Large intestine (tissue), 3 donors: ENCODE results near the gene BTBD2. TPM values are rescaled to one million over a fixed set of nuclear protein-coding genes. Genes with fewer than 3 reads are reported as not detected.

Experiments used
- DNase-seq, 2 donors: peaks; one replicate each; pipeline versions ENCODE4 v3.0.0 to v3.0.0-alpha.2; 2013
- H3K27ac ChIP-seq: one replicate; pipeline ENCODE4 v1.5.1; 2013; ENCODE audit warnings: low read length
- H3K27me3 ChIP-seq: 2 replicates; pipeline ENCODE4 v1.6.1; 2013; ENCODE audit warnings: low read length; ENCODE audit not compliant: control insufficient read depth, insufficient read depth
- H3K36me3 ChIP-seq: 2 replicates; pipeline ENCODE4 v1.6.1; 2013; ENCODE audit warnings: low read length; ENCODE audit not compliant: control insufficient read depth, insufficient read depth
- H3K4me1 ChIP-seq: one replicate; pipeline ENCODE4 v1.6.1; 2013; ENCODE audit warnings: low read length; ENCODE audit not compliant: control insufficient read depth, insufficient read depth
- H3K4me3 ChIP-seq: one replicate; pipeline ENCODE4 v1.5.1; 2013; ENCODE audit warnings: low read length
- H3K9me3 ChIP-seq: one replicate; pipeline ENCODE4 v1.6.1; 2013; ENCODE audit warnings: mild to moderate bottlenecking, low read depth, low read length, moderate library complexity; ENCODE audit not compliant: control insufficient read depth
- WGBS: methylation state at CpG from one replicate; pipeline ENCODE4 v1.1.5; 2013; ENCODE audit warnings: low lambda C conversion rate; ENCODE audit not compliant: insufficient coverage; 5-methylcytosine and 5-hydroxymethylcytosine counted together
- polyA plus RNA-seq: library from polyadenylated mRNA; unstranded; fragments of 120-200 nt; gene quantifications from one replicate; pipeline ENCODE4 v1.2.1, GENCODE V29; 2013

Gene BTBD2
- polyA plus RNA-seq, 1 donor = 96.7 TPM

DNA sequence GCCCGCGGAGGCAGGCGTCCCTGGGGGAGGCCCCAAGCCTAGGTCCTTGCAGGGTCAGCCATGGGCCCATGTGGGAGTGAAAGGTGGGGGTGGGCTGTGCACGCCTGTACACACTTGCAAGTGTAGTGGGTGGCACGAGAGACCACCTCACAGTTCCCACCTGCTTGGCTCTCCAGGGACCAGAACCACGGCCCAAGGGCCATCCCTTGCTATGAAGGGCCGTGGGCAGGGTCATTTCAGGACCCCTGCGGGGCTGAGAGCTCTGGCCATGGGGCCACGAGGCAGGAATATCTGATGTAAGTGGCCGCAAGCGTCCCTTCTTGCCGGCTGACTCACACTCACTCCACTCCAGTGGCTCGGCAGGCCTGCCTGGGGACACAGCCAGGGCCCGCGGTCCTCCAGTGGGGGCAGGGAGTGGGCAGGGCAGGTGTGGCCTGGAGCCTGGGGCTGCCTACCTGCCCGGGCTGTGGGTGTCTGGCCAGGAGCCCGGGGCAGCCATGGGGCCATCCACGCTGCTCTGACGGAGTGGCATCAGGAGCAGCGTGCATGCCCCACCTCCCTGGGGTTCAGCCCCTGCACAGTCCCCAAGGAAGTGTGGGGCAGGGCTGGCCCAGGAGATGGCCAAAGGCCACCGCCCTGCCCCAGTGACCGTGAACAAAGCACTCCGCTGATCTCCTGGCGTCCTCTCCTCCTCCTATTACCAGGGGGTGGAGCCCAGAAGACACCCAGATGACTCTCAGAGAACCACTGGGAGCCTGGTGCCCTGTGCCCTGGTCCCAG is 44.1 kb upstream of the BTBD2 start:
- Histone ChIP-seq H3K36me3 (no peaks in the 10 kb centered on the region), H3K27ac (peak overlapping the region; percentile 96), H3K4me1 (peaks cover 51% of the 10 kb centered on the region), H3K27me3 (no peaks in the 10 kb centered on the region), H3K4me3 (peak overlapping the region; percentile 37), H3K9me3 (peaks cover under 1% of the 10 kb centered on the region)
- no CpG with 5 or more reads among the region's 24 CpGs for WGBS
- peak; percentile 92 to 95 for DNase-seq

DNA sequence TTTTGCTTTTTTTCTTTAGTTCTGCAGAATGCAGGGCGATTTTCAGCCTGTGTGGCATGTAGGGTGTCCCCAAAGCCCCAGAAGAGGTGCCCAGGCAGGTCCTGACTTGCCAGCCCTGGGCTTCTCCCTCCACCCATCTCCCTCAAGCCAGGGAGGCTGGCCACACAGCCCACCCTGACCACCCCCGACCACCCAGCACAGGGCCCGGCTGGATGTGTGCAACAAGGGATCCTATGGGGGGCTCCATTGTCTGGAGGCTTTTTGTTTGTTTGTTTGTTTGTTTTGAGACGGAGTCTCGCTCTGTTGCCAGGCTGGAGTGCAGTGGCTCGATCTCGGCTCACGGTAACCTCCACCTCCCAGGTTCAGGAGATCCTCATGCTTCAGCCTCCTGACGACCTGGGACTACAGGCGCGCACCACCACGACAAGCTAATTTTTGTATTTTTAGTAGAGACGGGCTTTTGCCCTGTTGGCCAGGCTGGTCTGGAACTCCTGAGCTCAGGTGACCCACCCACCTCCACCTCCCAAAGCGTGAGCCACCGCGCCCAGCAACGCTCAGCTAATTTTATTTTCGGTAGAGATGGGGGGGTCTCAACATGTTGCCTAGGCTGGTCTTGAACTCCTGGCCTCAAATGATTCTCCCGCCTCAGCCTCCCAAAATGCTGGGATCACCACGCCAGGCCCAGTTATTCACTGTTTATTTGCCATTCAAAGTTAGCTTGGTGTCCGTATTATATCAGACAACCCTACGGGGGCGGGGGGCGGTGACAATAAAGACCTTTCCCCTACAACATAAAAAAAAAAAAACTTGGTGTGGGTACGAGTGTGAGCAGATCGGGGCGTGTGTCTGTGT is 43.3 kb upstream of the BTBD2 start:
- WGBS = 100% methylated on average over 1 of the region's 27 CpGs
- H3K9me3 ChIP-seq = no peaks in the 10 kb centered on the region
- peak overlapping the region; percentile 37 for H3K4me3 ChIP-seq
- H3K4me1 ChIP-seq = peaks cover 50% of the 10 kb centered on the region
- no peak for DNase-seq
- peak overlapping the region; percentile 96 for H3K27ac ChIP-seq
- no peaks in the 10 kb centered on the region for H3K27me3 ChIP-seq
- H3K36me3 ChIP-seq = no peaks in the 10 kb centered on the region

DNA sequence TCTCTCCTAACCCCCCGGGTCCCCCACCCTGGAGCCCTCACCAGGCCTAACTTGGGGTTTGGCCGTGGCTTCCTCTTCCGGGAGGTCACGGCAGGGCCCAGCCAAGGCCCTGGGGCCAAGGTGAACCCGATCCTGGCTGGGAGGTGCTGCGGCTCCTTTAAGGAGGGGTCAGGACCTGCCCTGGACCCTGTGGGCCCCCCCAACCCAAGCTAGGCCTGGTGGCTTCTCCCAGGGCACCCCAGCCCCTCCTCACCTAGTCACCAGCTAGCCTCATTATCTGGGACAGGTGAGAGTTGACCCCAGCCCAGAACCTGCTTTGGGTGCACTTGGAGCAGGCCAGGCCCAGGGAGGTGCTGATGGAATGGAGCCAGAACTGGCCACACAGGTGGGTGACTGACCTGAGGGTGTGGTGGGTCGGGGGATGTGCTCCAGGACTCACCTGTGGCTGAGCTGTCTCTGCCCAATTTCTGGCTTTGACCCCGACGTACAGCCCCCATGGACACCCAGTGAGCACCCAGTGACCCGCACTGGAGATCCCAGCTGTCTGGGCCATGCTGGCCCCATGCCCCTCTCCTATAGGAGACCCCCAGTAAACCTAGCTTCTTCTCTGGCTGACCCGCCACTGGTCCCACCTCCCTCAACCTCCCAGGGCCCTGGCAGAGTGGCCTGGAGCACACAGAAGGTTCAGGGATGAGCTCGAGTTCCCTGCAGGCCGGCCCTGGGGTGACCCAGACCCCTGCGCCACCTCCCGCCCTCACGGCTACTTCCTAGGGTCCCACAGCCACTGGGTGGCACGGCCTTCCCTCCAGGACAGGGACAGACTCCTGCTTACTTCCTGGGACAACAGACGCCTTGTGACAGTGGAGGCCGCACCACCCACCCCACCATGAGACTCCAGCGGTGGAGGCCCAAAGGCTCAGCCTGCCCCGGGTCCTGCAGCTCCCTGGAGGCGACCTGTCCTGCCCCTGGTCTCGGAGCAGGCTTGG is 42.3 kb upstream of the BTBD2 start:
- H3K9me3 ChIP-seq = no peaks in the 10 kb centered on the region
- H3K36me3 ChIP-seq = no peaks in the 10 kb centered on the region
- DNase-seq = no peak
- WGBS = no CpG with 5 or more reads among the region's 23 CpGs
- H3K4me1 ChIP-seq = peaks cover 49% of the 10 kb centered on the region
- H3K27me3 ChIP-seq = no peaks in the 10 kb centered on the region
- H3K4me3 ChIP-seq = no peak overlapping the region
- no peak overlapping the region for H3K27ac ChIP-seq

DNA sequence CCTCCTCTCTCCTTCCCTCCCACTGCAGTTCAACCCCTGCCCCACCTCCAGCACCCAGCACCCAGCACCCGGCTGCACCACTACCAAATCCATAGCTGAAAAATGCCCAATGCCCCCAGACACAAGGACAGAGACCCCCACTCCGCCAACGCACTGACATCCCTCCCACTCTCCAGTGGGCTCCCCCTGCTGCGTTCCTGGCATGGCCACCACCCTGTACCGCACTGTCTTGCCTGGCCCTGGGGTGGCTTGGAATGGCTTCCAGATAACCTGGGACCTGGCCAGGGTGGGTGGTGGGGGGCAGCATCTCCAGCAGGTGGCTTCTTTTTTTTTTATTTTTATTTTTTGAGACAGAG is 41.3 kb upstream of the BTBD2 start:
- Histone ChIP-seq H3K4me1 (peaks cover 41% of the 10 kb centered on the region), H3K36me3 (no peaks in the 10 kb centered on the region), H3K4me3 (no peak overlapping the region), H3K27me3 (no peaks in the 10 kb centered on the region), H3K9me3 (no peaks in the 10 kb centered on the region), H3K27ac (peak overlapping the region; percentile 12)
- no CpG with 5 or more reads among the region's 5 CpGs for whole genome bisulfite sequencing
- DNase-seq = no peak

DNA sequence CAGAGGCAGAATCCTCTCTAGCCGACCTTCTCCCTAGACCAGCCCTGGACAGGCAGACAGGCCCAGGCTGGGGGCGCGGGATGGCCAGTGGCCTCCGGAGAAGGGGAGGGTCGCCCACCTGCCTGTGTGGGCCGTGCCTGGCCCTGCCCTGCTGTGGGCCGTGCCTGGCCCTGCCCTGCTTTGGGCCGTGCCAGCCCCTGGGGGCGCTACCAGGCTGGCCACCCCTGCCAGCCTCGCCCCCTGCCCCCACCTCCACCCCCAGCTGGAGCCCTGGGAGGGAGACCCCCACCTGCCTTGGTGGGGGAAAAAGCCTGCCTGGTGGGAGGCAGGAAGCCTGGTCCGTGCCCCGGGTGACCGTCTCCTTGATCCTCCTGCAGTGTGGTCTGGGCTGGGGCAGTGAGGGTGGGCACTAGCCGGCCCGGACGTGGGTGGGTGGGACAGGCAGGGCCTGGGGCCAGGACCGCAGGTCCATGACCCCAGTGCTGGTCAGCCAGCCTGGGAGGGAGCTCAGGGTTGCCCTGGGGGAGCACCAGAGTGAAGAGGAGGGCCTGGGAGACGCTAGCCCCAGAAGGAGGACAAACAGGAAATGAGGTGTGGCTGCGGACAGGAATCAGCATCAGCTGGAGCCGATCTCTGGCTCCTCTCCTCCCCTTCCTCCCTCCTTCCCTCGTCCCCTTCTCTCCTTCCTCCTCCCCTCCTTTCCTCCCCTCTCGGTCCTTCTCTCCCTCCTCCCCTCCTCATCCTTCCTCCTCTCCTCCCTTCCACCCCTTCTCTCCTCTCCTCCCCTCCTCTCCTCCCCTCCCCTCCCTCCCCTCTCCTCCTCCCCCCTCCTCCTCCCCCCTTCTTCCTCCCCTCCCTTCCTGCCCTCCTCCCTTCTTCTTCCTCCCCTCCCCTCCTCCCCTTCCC is 40.7 kb upstream of the BTBD2 start:
- peak overlapping the region; percentile 54 for H3K27ac ChIP-seq
- WGBS = no CpG with 5 or more reads among the region's 22 CpGs
- no peaks in the 10 kb centered on the region for H3K9me3 ChIP-seq
- H3K27me3 ChIP-seq = no peaks in the 10 kb centered on the region
- H3K36me3 ChIP-seq = no peaks in the 10 kb centered on the region
- peaks cover 45% of the 10 kb centered on the region for H3K4me1 ChIP-seq
- DNase-seq = peak; percentile 54 to 69
- H3K4me3 ChIP-seq = no peak overlapping the region

DNA sequence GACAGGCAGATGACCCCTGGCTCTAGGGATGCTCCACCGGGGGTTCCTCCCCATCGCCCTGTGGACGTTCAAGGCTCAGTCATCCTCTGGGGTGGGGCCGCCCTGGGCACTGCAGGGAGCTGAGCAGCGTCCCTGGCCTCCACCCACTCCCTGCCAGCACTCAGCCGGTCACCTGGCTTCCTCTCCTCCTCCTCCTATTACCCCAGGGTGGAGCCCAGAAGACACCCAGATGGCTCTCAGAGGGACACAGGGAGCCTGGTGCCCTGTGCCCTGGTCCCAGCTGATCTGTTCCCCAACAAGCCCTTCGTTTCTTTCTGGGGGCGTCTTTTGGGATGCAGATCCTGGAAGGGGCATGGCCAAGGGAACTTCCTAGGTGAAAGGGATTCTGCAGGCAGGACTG is 39.2 kb upstream of the BTBD2 start:
- no CpG with 5 or more reads among the region's 8 CpGs for WGBS

DNA sequence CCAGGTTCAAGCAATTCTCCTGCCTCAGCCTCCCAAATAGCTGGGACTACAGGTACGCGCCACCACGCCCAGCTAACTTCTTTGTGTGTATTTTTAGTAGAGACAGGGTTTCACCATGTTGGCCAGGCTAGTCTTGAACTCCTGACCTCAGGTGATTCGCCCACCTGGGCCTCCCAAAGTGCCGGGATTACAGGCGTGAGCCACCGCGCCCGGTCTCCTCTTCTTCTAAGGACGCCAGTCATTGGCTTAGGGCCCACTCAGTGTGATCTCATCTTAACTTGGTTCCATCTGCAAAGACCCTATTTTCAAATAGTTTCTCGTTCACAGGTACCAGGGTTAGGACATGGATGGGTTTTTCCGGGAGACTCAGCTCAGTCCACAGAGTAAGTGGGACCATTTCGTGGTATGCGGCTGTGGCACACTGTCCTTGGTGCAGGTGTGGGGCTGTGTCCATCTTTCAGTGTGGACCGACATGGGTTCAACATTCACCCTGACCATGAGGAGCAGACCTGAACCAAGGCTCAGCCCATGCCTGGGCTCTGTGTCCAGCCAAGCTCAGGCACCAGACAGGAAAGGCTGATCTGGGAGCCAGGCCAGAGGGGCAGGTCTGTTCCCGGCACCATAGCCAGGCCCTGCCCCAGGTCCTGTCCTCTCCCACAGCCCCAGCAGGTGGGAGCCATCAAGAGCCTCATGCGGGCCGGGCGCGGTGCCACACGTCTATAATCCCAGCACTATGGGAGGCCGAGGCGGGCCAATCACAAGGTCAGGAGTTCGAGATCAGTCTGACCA is 38.3 kb upstream of the BTBD2 start:
- H3K4me3 ChIP-seq = no peak overlapping the region
- peaks cover 5% of the 10 kb centered on the region for H3K36me3 ChIP-seq
- no peaks in the 10 kb centered on the region for H3K27me3 ChIP-seq
- WGBS = no CpG with 5 or more reads among the region's 24 CpGs
- H3K9me3 ChIP-seq = no peaks in the 10 kb centered on the region
- no peak overlapping the region for H3K27ac ChIP-seq
- DNase-seq = no peak
- peaks cover 35% of the 10 kb centered on the region for H3K4me1 ChIP-seq

More for the DNA sequence above, 39.2 kb upstream of the BTBD2 start:
- no peak overlapping the region for H3K4me3 ChIP-seq
- no peak overlapping the region for H3K27ac ChIP-seq
- no peaks in the 10 kb centered on the region for H3K27me3 ChIP-seq
- no peaks in the 10 kb centered on the region for H3K36me3 ChIP-seq
- no peak for DNase-seq
- peaks cover 35% of the 10 kb centered on the region for H3K4me1 ChIP-seq
- H3K9me3 ChIP-seq = no peaks in the 10 kb centered on the region

DNA sequence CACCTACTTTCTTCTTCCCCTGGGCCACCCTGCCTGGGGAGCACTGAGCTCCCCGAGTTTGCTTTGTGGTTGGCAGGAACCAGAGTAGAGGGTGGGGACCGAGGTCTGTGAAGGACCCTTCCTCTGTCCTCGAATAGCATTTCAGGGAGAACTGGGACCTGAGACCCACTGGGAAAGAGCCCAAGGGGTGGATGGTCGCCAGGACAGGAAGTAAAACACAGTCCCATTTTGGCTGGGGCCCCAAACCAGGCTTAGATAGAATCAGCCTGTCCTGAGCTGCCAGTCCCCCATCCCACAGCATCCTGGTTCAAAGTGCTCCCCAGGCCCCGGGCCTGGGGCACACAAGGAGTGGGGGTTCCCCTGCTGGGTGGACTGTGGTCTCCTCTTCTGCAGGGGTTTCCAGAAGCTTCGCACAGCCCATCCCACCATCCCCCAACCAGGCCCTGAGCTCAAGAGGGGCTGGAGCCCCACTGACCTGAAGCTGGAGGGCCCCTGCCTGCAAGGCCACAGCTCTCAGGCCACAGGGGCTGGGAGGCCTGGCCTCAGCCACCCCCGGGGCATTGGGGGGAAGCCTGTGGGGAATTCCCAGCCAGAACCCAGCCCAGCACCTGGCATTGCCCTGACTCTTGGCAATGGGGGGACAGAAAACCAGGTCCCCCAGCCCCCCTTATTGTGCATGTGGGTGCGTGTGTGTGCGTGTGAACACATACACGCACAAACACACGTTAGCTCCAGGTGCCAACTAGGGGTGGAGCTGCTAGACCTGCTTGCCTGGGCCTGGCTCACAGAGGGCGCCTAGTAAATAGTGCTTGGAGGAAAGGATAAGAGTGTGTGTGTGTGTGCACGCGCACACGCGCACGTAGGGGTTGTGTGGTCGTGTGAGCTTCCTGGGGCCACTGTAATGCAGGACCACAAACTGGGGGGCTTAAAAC is 36.5 kb upstream of the BTBD2 start:
- no CpG with 5 or more reads among the region's 18 CpGs for WGBS
- peak overlapping the region; percentile 64 for H3K27ac ChIP-seq
- peaks cover 50% of the 10 kb centered on the region for H3K4me1 ChIP-seq
- peak overlapping the region; percentile 46 for H3K4me3 ChIP-seq
- H3K27me3 ChIP-seq = no peaks in the 10 kb centered on the region
- DNase-seq = peak in 1 of 2 donors; percentile 37
- no peaks in the 10 kb centered on the region for H3K9me3 ChIP-seq
- peaks cover 22% of the 10 kb centered on the region for H3K36me3 ChIP-seq
